G401 (cell line): ENCODE measurements around the gene CCNT2. TPM values are rescaled to one million over a fixed set of nuclear protein-coding genes. Genes with fewer than 3 reads are reported as not detected.
"Not testable (repeated sequence)": the region's sequence is repeated elsewhere in the genome, so short reads cannot be mapped to it uniquely, and the experiment has no call there.

Experiments used
- DNase-seq: peaks from one replicate; pipeline ENCODE4 v3.0.0-alpha.2; 2015; ENCODE audit warnings: low spot score
- in situ Hi-C: cut with HindIII; loops from 2 replicates; pipeline ENCODE4 v1.10.0; 2016; ENCODE audit warnings: low sequenced_read_pairs, mixed read lengths
- total RNA-seq: library from RNA; depleted of rRNA; stranded (reverse); fragments of >200 nt; shearing (Covaris generic); gene quantifications from 2 replicates; pipeline ENCODE4 v1.2.3, GENCODE V29; 2014; rRNA removed

Gene CCNT2
- 18.3 and 20.5 TPM in 2 replicates for total RNA-seq

DNA sequence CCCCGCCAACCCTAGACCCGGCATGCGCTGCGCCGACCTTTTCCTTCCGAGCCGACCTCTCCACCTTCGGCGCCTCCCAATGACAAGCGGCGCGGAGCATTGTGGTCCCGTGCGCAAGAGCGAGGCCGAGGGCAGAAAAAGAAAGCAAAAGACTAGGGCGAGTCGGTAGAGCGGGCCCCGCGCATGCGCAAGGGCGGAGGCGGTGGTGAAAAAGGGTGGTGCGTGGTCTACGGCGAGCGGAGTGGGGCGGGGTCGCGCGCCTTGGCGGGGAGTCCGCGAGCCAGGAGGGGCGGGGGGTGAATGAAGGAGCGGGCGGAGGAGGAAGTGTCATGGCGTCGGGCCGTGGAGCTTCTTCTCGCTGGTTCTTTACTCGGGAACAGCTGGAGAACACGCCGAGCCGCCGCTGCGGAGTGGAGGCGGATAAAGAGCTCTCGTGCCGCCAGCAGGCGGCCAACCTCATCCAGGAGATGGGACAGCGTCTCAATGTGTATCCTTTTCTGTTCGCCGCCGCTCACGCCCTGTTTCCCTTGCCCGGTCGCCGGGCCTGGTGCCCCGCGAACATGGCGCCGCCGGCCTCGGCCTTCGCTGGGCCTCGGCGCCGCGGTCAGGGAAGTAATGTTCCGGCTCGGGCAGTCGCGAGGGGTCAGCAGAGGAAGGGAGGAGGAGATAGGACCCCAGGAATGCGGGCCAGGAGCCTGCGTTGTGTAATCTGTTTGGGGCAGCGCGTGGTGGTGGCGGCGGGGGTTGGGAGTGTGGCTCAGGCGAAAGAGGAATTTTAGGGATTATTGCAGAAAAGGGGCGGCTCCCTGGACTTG, at the start of gene CCNT2:
TSS of gene CCNT2 (plus strand) at position 297 of the 815 bp plus-strand sequence. CDS start at position 330, 33 bp downstream.
- peak; percentile 97 for DNase-seq
- in situ Hi-C loops = no loop called here

DNA sequence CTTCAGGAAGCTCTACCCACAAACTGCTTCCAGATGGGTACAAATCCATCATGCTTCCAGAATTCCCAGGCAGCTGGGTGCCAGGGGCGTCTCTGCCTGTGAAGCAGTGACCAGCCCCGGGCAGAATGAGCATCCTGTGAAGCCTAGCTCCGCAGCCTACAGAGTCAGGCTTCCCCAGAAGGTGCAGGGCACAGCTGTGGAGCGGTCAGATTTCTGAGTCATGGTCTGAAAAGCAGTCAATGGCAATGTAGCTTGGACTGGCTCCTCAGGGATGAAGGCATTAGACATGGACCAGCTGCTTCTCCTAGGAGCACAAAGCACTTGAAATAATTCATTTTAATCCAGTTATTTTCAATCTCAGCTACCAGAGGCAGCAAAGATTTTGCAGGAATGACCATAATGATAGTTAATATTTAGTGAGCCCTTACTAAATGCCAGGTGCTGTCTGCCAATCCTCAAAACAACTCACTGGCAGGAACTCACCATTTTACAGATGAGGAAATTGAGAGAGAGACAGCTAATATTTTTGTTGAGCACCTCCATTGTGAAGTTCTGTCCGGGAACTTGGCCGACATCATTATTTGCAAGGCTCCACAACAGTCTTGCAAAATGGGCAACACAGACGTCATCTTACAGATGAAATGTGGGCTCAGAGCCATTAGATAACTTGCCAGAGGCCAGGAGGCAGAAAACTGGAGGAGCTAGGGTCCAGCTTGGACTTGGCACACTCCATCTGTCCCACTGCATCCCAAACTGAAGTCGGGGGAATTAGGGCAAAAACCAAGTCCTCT, 48.5 kb upstream of the CCNT2 start:
- DNase-seq = no peak
- in situ Hi-C loops = no loop called here

DNA sequence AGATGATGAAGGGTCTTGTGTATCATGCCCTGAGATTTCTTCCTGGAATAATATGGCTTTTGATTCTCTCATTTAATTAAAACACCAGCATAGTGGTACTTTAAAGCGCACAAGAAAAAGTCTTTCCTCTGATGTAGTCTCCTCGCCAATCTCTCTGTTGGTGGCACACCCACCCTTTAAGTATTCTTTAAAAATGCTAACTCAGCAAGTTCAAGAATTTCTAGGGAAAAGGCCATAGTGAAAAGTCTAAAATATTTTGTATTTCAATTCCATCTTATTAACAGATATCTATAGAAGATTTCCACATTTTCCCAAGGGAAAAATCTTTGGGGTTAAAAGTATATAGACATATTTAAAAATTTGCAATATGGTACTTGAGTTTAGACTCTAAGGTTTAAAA, 45.5 kb upstream of the CCNT2 start:
- in situ Hi-C loops = no loop called here
- DNase-seq = no peak

DNA sequence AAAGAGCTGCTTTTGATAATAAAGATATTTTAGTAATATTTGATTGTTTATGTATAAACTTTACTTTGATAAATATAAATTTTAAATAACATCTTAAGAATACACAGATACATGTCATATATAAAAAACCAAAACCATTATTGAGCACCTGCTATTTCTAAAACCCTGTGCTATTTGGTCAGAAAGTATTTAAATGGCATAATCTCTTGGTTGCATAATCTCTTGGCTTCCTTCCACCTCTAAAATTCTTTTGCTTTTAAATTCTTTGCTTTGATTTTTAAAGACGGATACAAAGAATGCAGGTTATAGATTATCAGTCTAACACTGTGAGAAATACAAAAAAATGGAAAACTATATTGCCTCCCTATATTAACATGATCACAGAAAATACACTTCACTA, 43.3 kb upstream of the CCNT2 start:
- in situ Hi-C loops = no loop called here
- no peak for DNase-seq

DNA sequence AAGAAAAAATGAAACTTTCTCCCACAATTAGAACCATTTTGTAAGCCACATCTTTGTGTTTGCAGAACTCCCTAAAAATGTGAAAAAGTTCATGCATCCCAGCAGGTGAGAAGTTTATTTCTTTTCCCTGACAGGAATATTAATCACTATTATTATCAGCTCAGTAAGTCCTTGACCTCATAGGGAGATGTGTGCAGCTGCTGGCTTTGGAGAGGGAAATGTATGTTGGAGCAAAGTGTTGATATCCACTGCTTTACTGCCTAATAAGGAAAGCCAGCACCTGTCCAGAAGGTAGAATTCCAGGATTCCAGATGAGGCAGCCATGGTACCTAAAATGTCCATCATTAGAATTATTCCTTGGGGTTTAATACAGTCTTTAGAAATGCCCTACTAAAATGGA, 35.8 kb upstream of the CCNT2 start:
- in situ Hi-C loops = no loop called here

DNA sequence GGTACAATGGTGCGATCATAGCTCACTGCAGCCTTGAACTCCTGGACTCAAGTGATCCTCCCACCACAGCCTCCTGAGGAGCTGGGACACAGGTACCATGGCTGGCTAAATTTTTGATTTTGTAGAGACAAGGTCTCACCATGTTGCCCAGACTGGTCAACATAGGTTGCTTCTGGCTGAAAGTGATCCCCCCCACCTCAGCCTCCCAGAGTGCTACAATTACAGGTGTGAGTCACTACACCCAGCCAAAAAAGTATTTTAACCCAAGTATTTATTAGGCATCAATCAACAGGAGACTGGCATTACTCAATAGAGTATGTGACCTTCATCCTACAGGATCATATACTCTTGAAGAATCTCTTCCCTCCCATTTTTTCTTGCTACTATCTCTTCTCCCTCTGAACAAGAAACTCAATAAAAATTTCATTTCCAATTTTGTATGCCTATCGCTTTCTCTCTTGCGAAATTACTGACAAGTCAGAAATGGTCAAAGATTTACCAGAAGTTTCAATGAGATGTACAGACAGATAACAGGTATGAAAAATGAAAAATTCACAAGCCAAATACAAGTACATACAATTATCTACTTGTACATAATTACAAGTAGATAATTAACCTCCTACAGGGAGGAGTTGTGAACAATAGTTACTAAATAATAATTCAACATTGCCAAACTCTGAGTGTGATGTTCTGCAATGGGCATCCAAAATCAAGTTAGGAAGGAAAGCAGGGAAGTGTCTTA, 34.9 kb upstream of the CCNT2 start:
- DNase-seq = no peak
- in situ Hi-C loops = no loop called here

More for the DNA sequence above, 35.8 kb upstream of the CCNT2 start:
- DNase-seq = no peak

DNA sequence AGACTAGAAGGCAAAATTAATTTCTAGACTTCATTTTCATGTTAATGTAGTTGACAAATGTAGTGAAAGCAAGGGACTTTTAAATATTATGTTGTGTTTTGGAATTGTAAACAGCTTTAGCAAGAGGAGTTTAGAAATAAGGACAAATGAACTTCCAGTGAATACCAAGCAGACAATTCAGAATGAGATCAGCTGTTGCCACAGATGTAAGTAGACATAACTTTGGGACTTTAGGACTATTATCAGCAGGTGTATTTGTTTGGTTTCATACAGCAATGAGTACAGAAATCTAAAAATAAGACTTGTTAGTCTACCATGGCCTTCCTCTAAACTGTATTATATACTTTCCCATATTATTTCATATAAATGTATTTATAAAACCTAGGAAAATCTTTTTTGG, 34.2 kb upstream of the CCNT2 start:
- in situ Hi-C loops = no loop called here
- DNase-seq = no peak

DNA sequence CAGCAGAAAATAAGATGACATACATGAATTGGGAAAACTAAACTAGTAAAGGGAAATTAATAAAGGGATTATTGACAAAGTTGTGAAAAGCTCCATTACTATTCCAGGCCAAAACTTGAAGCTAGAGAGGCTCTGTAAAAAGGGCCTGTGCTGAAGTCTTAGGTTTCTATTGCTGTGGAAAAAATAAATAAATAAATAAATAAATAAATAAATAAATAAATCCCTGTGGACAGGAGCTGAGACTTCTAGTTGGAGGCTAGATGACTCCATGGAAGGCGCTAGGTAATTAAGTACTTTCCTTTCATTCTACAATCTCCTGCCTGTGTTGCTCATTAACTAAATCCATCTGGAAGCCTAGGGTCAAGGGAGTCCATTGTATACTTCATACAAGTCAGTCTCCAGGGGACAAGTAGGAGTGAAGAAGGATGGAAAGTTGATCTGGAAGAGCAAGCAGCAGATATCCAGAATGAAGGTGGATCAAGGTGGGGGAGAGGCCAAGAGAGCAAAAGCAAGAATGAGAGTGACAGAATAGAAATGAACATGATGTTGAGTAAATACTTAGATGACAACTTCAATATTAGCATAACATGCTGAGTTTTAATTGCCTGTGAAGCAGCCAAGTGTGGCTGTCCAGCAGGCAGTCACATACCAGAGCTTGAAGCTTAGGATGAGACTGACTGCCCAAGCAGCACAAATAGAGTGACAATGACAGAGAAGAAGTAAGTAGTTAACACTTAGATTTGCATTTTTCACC, 26.2 kb upstream of the CCNT2 start:
- DNase-seq = no peak
- in situ Hi-C loops = no loop called here

DNA sequence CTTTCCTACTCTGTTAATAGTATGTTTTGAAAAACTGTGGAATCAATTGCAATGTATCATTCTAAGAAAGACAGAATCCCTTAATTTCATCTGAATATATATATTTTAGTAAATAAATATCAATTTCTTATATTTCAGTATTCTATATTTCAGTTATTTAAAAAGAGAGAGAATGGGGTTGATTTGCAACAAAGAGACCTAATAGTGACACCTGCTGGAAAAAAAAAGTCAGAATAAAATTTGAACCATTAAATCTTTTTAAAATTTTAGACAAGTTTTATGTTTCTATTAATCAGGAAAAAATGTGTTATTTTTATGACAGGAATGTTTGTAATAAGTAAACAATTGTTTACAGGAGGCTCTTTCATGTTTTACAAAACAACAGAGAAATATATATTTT, 20.7 kb upstream of the CCNT2 start:
- peak; percentile 37 for DNase-seq
- in situ Hi-C loops = no loop called here

DNA sequence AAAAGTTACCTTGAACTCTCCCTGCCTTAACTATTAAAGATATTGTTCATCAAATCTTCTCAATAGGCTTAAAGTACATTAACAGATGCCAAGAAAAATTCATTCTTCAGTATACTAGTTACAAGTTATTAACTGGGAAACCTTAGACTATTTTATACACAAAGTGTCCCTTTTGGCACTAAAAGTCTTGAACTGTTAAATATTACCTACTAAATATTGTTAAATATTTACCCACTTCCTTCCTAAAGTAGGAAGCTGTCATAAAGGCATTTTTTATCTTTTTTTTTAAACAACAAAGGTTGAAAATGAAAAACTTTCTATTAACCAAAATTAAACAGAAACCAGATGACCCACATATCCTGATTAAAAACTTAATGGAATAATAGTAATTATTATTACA, 19.4 kb upstream of the CCNT2 start:
- in situ Hi-C loops = no loop called here
- no peak for DNase-seq

DNA sequence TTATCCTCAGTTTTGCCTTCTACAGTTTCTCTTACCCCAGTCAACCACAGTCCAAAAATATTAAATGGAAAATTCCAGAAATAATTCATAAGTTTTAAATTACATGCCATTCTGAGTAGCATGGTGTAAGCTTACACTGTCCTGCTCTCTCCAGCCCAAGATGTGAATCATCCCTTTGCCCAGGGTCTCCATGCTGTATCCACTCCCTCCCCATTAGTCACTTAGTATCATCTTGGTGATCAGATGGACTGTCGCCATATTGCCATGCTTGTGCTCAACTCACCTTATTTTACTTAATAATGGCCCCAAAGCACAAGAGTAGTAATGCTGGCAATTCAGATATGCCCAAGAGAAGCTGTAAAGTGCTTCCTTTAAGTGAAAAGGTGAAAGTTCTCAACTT, 18.5 kb upstream of the CCNT2 start:
- in situ Hi-C loops = no loop called here
- no peak for DNase-seq

DNA sequence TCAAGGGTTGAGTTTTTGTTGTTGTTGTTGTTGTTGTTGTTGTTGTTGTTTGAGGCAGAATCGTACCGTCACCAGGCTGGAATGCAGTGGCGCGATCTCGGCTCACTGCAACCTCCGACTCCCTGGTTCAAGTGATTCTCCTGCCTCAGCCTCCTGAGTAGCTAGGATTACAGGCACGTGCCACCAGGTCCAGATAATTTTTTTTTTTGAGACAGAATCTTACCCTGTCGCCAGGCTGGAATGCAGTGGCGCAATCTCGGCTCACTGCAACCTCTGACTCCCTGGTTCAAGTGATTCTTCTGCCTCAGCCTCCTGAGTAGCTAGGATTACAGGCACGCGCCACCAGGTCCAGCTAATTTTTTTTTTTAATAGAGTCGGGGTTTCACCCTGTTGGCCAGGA, 14.9 kb upstream of the CCNT2 start:
- DNase-seq, in situ Hi-C loops: not testable (repeated sequence)

DNA sequence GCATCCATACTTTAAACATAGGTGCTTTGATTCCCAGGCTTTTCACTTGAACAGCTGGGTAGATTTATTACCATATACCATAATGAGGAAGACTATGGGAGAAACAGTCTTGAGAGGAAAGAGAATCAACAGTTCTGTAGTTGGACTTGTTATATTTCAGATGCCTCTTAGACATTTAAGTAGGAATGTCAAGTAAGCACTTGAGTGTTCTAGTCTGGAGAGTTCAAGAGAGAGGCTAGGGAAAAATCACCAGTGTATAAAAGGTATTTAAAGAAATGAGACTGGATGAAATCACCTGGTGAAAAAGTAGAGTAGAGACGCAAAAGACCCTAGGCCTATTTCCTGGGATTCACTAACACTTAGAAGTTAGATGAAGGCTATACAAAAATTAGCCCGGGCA, 13.5 kb upstream of the CCNT2 start:
- in situ Hi-C loops = no loop called here
- DNase-seq = no peak

DNA sequence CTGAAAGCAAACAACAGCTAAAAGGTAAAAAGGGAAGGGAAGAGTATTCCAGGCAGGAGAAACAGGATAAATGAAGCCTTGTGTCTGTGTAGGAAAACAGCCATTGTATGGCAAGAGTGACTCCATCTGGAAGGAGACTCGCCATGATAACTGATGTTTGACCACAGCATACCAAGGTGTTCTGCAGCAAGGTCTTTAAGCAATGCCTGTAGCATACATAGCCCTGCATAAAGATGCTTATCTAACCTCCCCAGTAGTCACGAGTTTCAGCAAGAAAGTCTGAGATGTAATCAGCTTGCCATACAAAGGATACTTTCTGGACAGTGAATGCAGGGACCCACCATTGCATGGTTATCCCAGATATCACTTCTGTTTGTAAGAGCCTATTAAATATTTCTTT, 11.9 kb upstream of the CCNT2 start:
- in situ Hi-C loops = no loop called here

DNA sequence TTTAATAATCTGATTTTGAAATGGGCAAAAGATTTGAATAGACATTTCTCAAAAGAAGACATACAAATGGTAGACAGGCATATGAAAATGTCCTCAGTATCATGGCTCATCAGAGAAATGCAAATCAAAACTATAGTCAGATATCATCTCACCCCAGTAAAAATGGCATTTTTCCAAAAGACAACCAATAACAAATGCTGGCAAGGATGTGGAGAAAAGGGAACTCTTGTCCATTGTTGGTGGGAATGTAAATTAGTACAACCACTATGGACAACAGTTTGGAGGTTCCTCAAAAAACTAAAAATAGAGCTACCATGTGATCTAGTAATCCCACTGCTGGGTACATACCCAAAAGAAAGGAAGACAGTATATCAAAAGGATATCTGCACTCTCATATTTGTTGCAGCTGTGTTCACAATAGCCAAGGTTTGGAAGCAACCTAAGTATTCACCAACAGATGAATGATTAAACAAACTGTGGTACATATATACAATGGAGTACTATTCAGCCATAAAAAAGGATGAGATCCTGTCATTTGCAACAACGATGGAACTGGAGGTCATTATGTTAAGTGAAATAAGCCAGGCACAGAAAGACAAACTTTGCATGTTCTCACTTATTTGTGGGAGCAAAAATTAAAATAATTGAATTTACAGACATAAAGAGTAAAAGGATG, 11.0 kb upstream of the CCNT2 start:
- in situ Hi-C loops, DNase-seq: not testable (repeated sequence)

More for the DNA sequence above, 11.9 kb upstream of the CCNT2 start:
- no peak for DNase-seq

DNA sequence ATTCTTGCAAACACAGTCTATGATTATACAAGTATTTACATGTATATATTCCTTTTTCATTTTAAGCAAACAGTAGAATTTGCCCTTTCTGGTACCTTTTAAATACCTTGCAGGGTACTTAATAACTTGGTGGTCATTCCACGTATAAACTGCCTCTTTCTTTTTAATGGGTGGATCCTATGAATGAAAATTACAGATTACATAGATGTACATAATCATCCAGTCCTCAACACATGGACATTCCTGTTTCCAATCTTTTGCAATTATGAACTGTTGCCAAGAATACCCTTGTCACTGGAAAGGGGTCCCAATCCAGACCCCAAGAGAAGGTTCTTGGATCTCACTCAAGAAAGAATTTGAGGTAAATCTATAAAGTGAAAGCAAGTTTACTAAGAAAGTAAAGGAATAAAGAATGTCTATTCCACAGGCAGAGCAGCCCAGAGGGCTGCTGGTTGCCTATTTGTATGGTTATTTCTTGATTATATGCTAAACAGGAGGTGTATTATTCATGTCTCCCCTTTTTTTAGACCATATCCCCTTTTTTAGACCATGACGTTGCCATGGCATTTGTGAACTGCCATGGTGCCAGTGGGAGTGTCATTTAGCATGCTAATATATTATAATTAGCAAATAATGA, 7.7 kb upstream of the CCNT2 start:
- in situ Hi-C loops = no loop called here
- no peak for DNase-seq

DNA sequence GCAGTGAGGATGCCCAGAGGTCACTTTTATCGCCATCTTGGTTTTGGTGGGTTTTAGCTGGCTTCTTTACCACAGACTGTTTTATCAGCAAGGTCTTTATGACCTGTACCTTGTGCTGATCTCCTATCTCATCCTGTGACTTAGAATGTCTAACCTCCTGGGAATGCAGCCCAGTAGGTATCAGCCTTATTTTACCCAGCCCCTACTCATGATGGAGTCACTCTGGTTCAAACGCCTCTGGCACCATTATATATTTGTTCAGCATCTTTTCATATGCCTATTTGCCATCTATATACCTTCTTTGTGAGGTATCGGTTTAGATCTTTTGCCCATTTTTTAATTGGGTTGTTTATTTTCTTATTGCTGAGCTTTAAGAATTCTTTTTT, 7.2 kb upstream of the CCNT2 start:
- no peak for DNase-seq
- in situ Hi-C loops = no loop called here

DNA sequence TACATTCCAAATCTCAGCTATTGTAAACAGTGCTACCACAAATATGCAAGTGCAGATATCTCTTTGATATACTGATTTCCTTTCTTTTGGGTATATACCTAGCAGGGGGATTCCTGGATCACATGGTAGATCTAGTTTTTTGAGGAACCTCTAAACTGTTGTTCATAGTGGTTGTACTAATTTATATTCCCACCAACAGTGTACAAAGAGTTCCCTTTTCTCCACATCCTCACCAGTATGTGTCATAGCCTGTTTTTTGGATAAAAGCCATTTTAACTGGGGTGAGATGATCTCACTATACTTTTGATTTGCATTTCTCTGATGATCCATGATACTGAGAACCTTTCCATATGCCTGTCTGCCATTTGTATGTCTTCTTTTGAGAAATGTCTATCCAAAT, 6.3 kb upstream of the CCNT2 start:
- in situ Hi-C loops = no loop called here
- no peak for DNase-seq
